GM19025 (cell line): Measurements from ENCODE around the gene SLC29A4.
"Not testable (repeated sequence)": the region's sequence is repeated elsewhere in the genome, so short reads cannot be mapped to it uniquely, and the experiment has no call there.

Source experiments
- ATAC-seq: cut with Tn5 transposase; IDR thresholded peaks from one replicate; pipeline ENCODE4 v1.9.1; 2021; ENCODE audit warnings: mild to moderate bottlenecking, low read depth, moderate library complexity; ENCODE audit not compliant: unreplicated experiment

SLC29A4 gene

DNA sequence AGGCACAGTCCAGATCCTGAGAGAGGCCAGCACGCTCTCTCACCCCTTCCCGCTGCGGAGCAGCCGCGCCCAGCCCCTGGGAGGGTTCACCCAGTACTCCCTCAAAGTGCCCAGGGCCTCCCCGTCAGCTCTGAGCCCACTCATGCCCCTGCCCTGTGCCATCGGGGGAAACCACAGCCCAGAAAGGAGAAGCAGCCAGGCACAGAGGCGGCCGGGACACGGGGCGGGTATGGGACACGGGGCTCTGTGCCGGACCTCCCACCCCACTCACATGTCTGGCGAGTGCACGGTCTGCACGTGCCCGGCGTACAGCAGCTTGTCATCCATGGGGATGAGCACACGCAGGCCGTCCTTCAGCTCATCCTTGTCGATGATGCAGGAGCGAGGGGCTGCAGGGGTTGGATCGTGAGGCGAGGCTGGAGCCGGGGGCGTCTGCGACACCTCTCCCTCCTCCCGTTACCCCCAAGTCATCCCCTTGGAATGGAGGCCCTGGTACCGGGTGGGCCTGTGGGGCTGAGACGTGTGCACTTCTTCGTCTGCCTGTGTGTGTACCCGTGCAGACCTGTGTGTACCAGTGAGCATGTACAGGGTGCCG lies 38.2 kb downstream of the SLC29A4 start:
- ATAC-seq: no peak

DNA sequence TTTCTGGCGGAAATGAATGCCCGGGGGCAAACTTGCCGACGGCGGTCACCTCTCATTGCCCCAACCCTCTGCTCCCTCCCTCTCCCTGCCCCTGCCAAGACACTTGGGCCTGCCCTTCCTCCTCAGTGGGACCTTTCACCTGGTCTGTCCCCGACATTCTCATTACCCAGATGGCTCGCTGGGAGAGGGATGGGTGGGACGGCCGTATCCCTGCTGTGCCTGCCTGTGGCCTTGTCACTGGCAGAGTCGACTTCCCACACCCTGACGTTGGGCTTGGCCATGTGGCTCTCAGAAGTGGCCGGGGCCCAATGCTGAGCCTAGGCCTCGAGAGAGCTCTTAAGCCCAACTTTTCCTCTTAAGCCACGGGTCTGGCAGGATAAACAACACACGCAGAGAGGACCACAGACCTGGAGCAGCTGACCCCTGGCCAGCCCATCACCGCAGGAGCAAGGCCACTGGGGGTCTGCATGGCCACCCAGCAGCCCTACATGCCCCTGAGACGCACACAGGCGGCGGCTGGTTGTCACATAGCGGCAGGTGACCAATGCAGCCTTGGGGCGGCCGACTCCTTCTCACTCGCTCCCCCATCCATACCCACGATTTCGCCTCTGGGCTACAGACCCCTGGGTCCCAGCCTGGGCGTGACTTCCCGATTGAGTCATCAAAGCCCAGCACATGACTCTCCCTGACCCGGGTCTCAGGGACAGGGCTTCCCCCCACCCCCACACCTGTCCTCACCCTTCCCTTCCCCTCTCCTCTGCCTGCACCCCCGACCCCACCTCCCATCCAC lies 40.1 kb downstream of the SLC29A4 start:
- no peak for ATAC-seq

- ATAC-seq: not testable (repeated sequence)
These were observed 41.3 kb downstream of the SLC29A4 start for GRCh38 chr7:5323800-5324781.

- ATAC-seq: no peak
These were observed 42.2 kb downstream of the SLC29A4 start for GRCh38 chr7:5324961-5325360.

DNA sequence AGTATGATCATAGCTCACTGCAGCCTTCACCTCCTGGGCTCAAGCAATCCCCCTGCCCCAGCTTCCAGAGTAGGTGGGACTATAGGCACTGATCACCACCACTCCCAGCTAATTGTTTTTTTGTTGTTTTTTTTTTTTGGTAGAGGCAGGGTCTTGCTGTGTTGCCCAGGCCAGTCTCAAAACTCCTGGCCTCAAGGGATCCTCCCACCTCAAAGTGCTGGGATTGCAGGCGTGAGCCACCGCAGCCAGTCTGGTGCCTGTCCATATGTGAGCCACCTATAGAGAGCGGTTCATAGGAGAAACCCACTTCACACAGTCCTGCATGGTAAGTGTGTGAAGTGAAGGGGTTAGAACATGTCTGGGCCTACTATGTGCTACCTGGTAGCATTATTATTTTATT lies 47.5 kb downstream of the SLC29A4 start:
- ATAC-seq: no peak

DNA sequence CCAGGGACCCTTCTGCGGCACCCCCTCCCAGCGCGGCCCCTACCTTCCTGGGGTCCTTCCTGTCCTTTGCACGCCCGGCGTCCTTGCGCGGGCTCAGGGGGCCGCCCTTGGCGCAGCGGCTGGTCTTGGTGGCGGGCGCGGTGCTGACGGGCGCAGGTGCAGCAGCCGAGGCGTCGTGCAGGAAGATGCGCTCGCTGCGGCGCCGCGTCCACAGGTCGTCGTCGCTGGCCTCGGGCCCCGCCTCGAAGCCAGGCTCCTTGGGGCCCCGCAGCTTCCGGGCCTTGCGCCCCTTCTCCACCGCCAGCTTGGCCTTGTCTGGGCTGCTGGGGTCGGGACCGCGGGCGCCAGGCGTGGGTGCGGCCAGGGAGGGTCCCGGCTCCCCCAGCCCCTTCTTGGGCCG lies 49.8 kb downstream of the SLC29A4 start:
- ATAC-seq: no peak

GRCh38 chr7:5333121-5334045 lies 50.6 kb downstream of the SLC29A4 start:
- no peak for ATAC-seq

DNA sequence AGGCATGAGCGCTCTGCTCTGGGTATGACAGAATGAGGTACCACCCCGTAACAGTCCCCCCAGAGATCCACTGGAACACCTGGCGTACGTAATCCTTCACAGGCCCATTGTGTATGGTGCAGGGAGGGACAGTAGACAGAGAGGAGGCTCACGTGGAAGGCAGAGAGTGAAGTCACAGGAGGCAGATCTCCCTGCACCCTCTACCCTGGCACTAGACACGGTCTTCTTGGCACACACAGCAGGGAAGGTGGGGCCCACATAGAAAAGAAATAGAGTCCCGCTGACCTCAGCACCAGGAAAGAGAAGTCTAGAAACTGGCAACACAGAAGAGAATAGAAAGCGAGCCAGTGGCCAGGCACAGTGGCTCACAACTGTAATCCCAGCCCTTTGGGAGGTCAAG lies 51.9 kb downstream of the SLC29A4 start:
- no peak for ATAC-seq

DNA sequence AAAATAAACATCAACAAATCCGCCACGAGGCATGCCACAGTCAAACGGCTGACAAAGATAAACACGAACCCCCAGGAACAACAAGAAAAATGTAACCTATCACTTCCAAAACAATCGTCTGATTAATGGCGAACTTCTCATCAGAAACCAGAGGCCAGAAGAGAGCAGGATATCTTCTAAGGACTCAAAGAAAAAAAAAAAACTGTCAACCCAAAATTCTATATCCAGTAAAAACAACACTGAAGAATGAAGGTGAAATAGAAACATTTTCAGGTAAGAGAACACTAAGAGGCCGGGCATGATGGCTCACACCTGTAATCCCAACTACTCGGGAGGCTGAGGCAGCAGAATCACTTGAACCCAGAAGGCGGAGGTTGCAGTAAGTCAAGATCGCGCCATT lies 54.3 kb downstream of the SLC29A4 start:
- ATAC-seq: no peak

- no peak for ATAC-seq
These were observed 57.2 kb downstream of the SLC29A4 start for GRCh38 chr7:5339955-5340354.

GRCh38 chr7:5342631-5343030 lies 59.9 kb downstream of the SLC29A4 start:
- no peak for ATAC-seq

DNA sequence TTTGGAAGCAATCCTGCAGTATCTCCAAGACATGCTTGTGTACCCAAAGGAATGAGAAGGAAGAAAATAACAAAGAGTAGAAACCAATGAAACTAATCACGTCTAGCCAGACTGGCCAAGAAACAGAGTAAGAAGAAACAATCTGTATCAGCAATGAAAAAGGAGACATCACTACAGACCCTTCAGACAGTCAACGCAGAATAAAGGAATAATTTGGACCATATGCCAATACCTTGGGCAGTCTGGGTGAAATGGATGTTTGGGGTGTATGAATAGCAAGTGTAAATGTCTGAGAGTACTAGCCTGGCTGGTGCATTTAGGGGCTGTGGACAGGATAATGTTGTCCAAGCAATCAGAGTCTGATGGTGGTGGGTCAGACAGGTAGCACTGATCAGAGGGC lies 61.1 kb downstream of the SLC29A4 start:
- no peak for ATAC-seq

DNA sequence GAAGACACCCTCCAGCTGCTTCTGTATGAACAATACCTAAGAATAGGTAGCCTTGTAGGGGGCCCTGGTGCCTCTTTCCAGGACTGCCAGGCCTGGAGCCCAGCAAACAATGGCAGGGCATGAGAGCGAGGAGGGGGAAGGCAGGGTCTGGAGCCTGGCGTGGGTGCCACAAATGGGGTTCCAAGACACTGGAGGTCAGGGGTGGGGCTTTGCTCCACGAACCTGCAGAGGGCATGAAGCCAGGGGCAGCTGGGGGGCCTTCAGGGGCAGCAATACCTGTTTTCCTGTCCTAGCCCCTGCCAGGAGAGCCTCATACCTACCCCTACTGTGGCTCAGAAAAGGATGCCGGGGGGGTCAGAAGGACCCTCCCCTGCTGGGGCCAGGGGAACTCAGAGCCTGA lies 61.6 kb downstream of the SLC29A4 start:
- ATAC-seq: no peak

DNA sequence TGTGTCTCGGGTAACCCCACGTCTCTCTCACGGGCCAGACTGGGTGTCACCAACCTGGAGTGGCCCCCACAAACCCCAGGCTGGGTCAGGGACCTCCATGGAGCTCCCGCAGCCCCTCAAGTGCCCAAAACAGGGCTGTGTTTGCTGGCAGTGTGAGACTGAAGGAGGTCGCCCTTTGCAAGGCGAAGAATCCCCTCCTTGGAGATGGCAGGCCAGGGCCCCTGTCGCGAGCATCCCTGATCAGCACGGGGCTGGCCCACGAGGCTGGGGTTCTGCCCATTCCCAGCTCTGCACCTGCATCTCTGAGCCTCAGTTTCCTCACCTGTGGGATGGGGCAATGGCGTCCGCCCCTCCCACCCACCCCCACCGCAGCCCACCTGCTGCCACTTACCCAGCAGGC lies 62.4 kb downstream of the SLC29A4 start:
- ATAC-seq: no peak

- no peak for ATAC-seq
These were observed 62.9 kb downstream of the SLC29A4 start for GRCh38 chr7:5345671-5346070.

GRCh38 chr7:5348134-5349004 lies 65.6 kb downstream of the SLC29A4 start:
- ATAC-seq: no peak

DNA sequence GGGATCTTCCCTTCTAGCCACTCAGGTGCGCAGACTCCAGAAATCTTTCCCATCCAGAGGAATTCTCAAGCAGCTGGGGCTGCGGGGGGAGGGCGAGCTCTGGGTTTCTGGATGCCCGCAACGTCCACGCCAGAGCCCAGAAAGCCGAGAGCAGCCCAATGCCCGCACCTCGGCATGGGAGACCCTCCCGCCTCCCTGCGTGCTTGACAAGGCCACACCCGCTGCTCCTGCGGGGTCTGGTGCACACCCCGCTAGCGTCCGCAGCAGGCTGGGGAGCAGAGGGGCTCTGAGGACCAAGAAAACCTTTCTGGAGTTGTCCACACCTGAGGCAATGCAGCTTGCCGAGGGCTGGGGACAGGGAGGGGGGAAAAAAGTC lies 66.2 kb downstream of the SLC29A4 start:
- ATAC-seq: no peak

DNA sequence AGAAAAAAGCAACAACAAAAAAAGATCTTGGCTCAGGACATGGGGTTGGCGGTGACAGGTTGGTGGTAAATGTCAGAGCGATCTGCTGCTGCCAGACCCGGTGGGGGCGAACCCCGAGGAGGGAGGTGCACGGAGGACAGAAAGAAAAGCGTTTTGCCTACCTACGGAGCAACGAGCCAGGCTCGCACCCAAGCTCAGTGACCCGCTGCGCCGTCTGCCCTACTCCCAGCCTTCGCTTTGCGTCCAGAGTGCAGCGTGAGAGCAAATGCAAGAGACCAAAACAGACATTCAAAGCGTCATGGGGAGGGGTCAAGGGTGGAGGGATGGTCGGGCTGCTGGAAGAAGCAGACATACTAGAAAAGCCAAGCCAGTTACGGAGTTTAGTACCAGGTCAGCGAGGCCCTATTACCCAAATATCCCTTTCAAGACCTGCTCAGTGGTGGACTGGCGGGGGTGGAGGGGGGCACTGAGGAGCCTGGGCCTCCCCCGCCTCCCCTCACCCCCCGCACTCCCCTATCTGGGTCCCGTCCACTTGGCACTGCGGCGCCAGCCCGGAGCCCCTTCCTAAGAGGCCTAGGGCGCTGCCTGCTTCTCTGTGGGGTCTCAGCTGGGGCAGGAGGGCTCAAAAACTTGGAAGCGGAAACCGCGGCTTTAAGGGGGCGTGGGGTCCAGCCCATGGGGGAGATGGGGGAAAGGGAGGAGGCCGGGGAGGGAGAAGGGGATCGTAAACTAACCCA lies 66.9 kb downstream of the SLC29A4 start:
- ATAC-seq: no peak

DNA sequence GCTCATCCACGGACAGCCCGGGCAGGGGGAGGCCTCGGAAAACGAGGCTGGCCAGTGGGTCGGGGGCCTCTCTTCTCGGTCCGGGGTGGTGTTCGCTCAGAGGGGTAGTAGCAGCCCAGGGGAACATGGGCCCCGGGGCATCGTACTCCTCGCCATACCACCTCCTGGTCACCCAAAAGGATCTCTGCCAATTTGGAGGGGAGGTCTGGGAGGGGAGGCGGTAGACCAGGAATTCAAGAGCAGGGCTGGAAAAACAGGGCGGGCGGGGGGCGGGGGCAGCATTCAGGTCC lies 67.4 kb downstream of the SLC29A4 start:
- ATAC-seq: no peak
